CD14-positive monocyte (primary cell): Measurements from ENCODE around the gene SNX8. TPM values are rescaled to one million over a fixed set of nuclear protein-coding genes. Genes with fewer than 3 reads are reported as not detected.
A peak's percentile ranks its signal among the peaks of the same experiment; 100 is the strongest.

Source experiments
- DNase-seq, 3 donors: peaks; one replicate each; pipeline ENCODE4 v3.0.0-alpha.2; 2011 to 2022
- H2AFZ ChIP-seq: 2 replicates; pipeline ENCODE4 v1.6.0; 2012; ENCODE audit warnings: mild to moderate bottlenecking, low read depth, low read length, inconsistent platforms; ENCODE audit not compliant: insufficient read depth, poor library complexity, severe bottlenecking
- H3K27ac ChIP-seq, 2 donors: 1 replicate in 1 of 2; 2 replicates in 1 of 2; pipeline ENCODE4 v1.5.1; 2012 to 2013; ENCODE audit warnings: low read length in 2 of 2, control low read depth in 1 of 2, inconsistent platforms in 1 of 2, low read depth in 1 of 2, mild to moderate bottlenecking in 1 of 2
- H3K27me3 ChIP-seq, 2 donors: one replicate each; pipeline versions ENCODE4 v1.6.0 to v1.6.1; 2011 to 2013; ENCODE audit warnings: low read length in 2 of 2; ENCODE audit not compliant: control insufficient read depth in 2 of 2, insufficient read depth in 2 of 2
- H3K36me3 ChIP-seq, 2 donors: replicated peaks in 1 of 2; 1 replicate in 1 of 2; 2 replicates in 1 of 2; pipeline versions ENCODE4 v1.5.1 to v1.6.1; 2012 to 2013; ENCODE audit warnings: low read length in 2 of 2, control low read depth in 1 of 2, inconsistent platforms in 1 of 2, mild to moderate bottlenecking in 1 of 2; ENCODE audit not compliant: insufficient read depth in 2 of 2, control insufficient read depth in 1 of 2
- H3K4me1 ChIP-seq, 2 donors: 1 replicate in 1 of 2; 2 replicates in 1 of 2; pipeline versions ENCODE4 v1.5.1 to v1.6.1; 2012 to 2013; ENCODE audit warnings: low read length in 2 of 2, control low read depth in 1 of 2, inconsistent platforms in 1 of 2, mild to moderate bottlenecking in 1 of 2, moderate library complexity in 1 of 2; ENCODE audit not compliant: insufficient read depth in 2 of 2, control insufficient read depth in 1 of 2
- H3K4me2 ChIP-seq: replicated peaks from 2 replicates; pipeline ENCODE3; 2012; ENCODE audit warnings: low read length, moderate library complexity, mild to moderate bottlenecking; ENCODE audit not compliant: poor library complexity, severe bottlenecking; ENCODE audit errors: extremely low read depth
- H3K4me3 ChIP-seq, 3 experiments: fragments of 200-600 bp in 1 of 3; sonication (generic) in 1 of 3; replicated peaks in 1 of 3; 1 replicate in 2 of 3; 2 replicates in 1 of 3; pipeline ENCODE4 v1.5.1; 2011 to 2013; ENCODE audit warnings: low read length in 3 of 3, mild to moderate bottlenecking in 3 of 3, control low read depth in 2 of 3, low read depth in 2 of 3, inconsistent platforms in 1 of 3, moderate library complexity in 1 of 3
- H3K79me2 ChIP-seq: 2 replicates; pipeline ENCODE4 v1.6.0; 2012; ENCODE audit warnings: mild to moderate bottlenecking, control low read depth, inconsistent platforms, low read length, moderate library complexity; ENCODE audit not compliant: insufficient read depth
- H3K9ac ChIP-seq: 2 replicates; pipeline ENCODE4 v1.6.0; 2017; ENCODE audit warnings: low read length, mild to moderate bottlenecking; ENCODE audit not compliant: insufficient read depth, poor library complexity, severe bottlenecking
- H3K9me3 ChIP-seq, 2 donors: replicated peaks in 1 of 2; 1 replicate in 1 of 2; 2 replicates in 1 of 2; pipeline versions ENCODE4 v1.5.1 to v1.6.1; 2012 to 2013; ENCODE audit warnings: low read length in 2 of 2, control low read depth in 1 of 2; ENCODE audit not compliant: control insufficient read depth in 1 of 2, insufficient read depth in 1 of 2
- H4K20me1 ChIP-seq: 2 replicates; pipeline ENCODE4 v1.6.0; 2012; ENCODE audit warnings: mild to moderate bottlenecking, low read length, control low read depth, moderate library complexity; ENCODE audit not compliant: insufficient read depth
- H3K27ac Mint-ChIP-seq, 7 donors: one replicate each; pipeline ENCODE4 v1.8.0; 2020; ENCODE audit warnings: mild to moderate bottlenecking in 7 of 7, mixed read lengths in 7 of 7, moderate library complexity in 6 of 7, inconsistent platforms in 2 of 7
- H3K27me3 Mint-ChIP-seq, 3 donors: one replicate each; pipeline ENCODE4 v1.8.0; 2021 to 2022; ENCODE audit warnings: low read depth in 3 of 3, mild to moderate bottlenecking in 3 of 3, mixed read lengths in 3 of 3, moderate library complexity in 3 of 3, inconsistent platforms in 1 of 3
- H3K36me3 Mint-ChIP-seq, 2 donors: one replicate each; pipeline ENCODE4 v1.8.0; 2020; ENCODE audit warnings: mixed read lengths in 2 of 2, inconsistent platforms in 1 of 2, mild to moderate bottlenecking in 1 of 2
- H3K4me1 Mint-ChIP-seq: one replicate; pipeline ENCODE4 v1.8.0; 2020; ENCODE audit warnings: mild to moderate bottlenecking, mixed read lengths
- H3K4me3 Mint-ChIP-seq, 2 donors: one replicate each; pipeline ENCODE4 v1.8.0; 2020; ENCODE audit warnings: mild to moderate bottlenecking in 2 of 2, mixed read lengths in 2 of 2, moderate library complexity in 1 of 2
- H3K9me3 Mint-ChIP-seq, 7 donors: one replicate each; pipeline ENCODE4 v1.8.0; 2020 to 2022; ENCODE audit warnings: mixed read lengths in 7 of 7, mild to moderate bottlenecking in 6 of 7, moderate library complexity in 6 of 7, inconsistent platforms in 2 of 7
- WGBS: methylation state at CpG from one replicate; pipeline ENCODE4 v1.1.5; 2013; ENCODE audit warnings: missing lambda C conversion rate; ENCODE audit not compliant: insufficient coverage; 5-methylcytosine and 5-hydroxymethylcytosine counted together
- intact Hi-C, 2 donors: fragments of 100-400 bp; cut with micrococcal nuclease; formaldehyde crosslinking; loops; one replicate each; pipeline versions ENCODE4 v1.15.0 to v1.15.1; 2023
- polyA plus RNA-seq, 3 donors: library from polyadenylated mRNA; depleted of rRNA in 1 of 3; unstranded in 2 of 3; stranded (reverse) in 1 of 3; fragments of 300-500 nt in 2 of 3; fragments of >200 nt in 1 of 3; fragmentation: Illumina TruSeq in 2 of 3; gene quantifications; 1 replicate in 2 of 3; 2 replicates in 1 of 3; pipeline ENCODE4 v1.2.3, GENCODE V29; 2012 to 2021
- TF ChIP-seq, protein P1 (sequence below): fragments of 200-600 bp; IDR thresholded peaks from one replicate; pipeline ENCODE4 v1.8.0; 2022; ENCODE audit warnings: antibody characterized with exemption, mild to moderate bottlenecking

The SNX8 gene
- polyA plus RNA-seq, 3 donors = 15.4 to 43.7 (median 41.9) TPM

DNA sequence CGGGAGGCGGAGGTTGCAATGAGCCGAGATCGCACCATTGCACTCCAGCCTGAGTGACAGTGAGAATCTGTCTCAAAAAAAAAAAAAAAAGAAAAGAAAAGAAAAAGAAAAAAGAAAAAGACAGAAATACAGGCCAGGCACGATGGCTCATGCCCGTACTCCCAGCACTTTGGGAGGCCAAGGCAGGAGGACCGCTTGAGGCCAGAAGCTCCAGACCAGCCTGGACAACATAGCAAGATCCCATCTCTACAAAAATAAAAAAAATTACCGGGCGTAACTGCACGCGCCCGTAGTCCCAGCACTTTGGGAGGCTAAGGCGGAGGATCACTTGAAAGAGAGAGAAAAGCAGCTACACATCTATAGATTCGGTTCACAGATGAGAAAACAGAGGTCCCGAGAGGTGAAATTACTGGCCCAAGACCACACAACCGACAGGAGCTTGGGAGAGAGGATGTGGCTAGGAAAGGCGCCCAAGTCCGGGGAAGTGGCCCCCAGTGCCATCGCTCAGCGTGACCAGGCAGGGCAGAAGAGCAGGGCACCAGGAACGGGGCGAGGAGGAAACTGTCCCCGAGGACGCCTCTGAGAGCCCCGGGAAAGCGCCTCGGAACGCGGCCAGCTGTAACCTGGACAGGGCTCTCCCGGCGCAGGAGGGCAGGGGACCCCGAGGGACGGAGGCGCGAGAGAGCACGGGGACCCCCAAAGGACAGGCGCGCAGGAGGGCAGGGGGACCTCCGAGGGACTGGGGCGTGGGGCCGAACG lies 612 bp downstream of the SNX8 start:
- Histone ChIP-seq H4K20me1 (peaks cover 5% of the 10 kb centered on the region), H3K27ac (peak overlapping the region; percentile 36 to 78), H3K27me3 (no peaks in the 10 kb centered on the region), H2AFZ (peak overlapping the region; percentile 90), H3K4me2 (peak overlapping the region; percentile 91), H3K36me3 (no peaks in the 10 kb centered on the region), H3K4me1 (peaks cover 11 to 23% of the 10 kb centered on the region in 2 donors), H3K9ac (peak overlapping the region; percentile 84), H3K9me3 (no peaks in the 10 kb centered on the region), H3K4me3 (peak overlapping the region; percentile 56 to 83 (median 78)), H3K79me2 (peaks cover 40% of the 10 kb centered on the region)
- TF ChIP-seq, protein P1, sequence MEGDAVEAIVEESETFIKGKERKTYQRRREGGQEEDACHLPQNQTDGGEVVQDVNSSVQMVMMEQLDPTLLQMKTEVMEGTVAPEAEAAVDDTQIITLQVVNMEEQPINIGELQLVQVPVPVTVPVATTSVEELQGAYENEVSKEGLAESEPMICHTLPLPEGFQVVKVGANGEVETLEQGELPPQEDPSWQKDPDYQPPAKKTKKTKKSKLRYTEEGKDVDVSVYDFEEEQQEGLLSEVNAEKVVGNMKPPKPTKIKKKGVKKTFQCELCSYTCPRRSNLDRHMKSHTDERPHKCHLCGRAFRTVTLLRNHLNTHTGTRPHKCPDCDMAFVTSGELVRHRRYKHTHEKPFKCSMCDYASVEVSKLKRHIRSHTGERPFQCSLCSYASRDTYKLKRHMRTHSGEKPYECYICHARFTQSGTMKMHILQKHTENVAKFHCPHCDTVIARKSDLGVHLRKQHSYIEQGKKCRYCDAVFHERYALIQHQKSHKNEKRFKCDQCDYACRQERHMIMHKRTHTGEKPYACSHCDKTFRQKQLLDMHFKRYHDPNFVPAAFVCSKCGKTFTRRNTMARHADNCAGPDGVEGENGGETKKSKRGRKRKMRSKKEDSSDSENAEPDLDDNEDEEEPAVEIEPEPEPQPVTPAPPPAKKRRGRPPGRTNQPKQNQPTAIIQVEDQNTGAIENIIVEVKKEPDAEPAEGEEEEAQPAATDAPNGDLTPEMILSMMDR = no peak
- intact Hi-C loops = loop anchor here (2.0 to 5.0 kb wide), 3 partner anchors 41 to 89 kb away; partner anchors contain the start of genes MRM2 (in 2 of the 2), NUDT1 (in 2 of the 2), CHST12 (in 1 of the 2) and EIF3B (in 1 of the 2)
- peak in 1 of 3 donors; percentile 35 for DNase-seq
- peaks cover 0 to 5% (median 0%) of the 10 kb centered on the region in 7 donors for H3K9me3 Mint-ChIP-seq
- peak overlapping the region in 6 of 7 donors; percentile 64 to 92 (median 85) for H3K27ac Mint-ChIP-seq
- 9% methylated on average over 33 of the region's 42 CpGs for WGBS
- peaks cover 0 to 4% (median 2%) of the 10 kb centered on the region in 3 donors for H3K27me3 Mint-ChIP-seq
- H3K36me3 Mint-ChIP-seq = peaks cover 7 to 10% of the 10 kb centered on the region in 2 donors
- peaks cover 34% of the 10 kb centered on the region for H3K4me1 Mint-ChIP-seq
- peak overlapping the region; percentile 91 to 99 for H3K4me3 Mint-ChIP-seq

DNA sequence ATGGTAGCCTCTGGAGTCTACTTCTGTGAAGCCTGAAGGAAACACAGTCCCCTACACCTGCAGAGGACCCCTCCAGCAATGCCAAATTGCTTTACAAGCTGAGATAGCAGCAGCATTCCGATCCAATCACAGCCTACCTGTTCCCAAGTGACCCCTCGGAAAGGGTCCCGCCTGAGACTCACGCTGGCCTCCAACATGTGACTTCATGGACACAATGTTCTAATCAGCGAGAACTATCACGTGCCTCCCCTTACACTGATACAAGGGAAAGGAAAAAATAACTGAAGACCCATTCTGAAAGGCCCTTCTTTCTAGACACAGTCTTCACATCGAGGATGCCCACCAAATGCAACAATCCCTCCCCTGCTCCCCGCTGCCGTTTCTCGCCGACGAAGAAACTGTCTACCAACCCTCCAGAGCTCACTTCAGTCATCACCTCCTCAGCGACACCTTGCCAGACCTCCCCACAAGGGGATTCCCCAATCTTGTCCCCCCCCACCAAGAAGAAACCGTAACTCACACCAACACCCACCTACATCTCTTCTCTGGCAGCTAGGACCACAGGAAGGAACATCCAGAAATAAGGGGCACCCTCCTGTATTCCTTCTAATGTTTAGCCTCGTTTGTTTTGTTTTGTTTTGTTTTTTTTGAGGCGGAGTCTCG lies 1.8 kb downstream of the SNX8 start:
- Histone ChIP-seq H3K9me3 (no peaks in the 10 kb centered on the region), H4K20me1 (peaks cover 5% of the 10 kb centered on the region), H3K36me3 (no peaks in the 10 kb centered on the region), H3K4me3 (no peak overlapping the region), H3K9ac (no peak overlapping the region), H3K27ac (no peak overlapping the region), H3K27me3 (no peaks in the 10 kb centered on the region), H3K4me1 (peaks cover 17 to 29% of the 10 kb centered on the region in 2 donors), H3K4me2 (no peak overlapping the region), H2AFZ (no peak overlapping the region), H3K79me2 (peaks cover 43% of the 10 kb centered on the region)
- peaks cover 7 to 10% of the 10 kb centered on the region in 2 donors for H3K36me3 Mint-ChIP-seq
- intact Hi-C loops = loop anchor here (5.0 kb wide), 2 partner anchors 70 to 90 kb away; partner anchors contain the start of genes MRM2 (in 2 of the 2), NUDT1 (in 2 of the 2) and CHST12 (in 1 of the 2)
- peaks cover 0 to 5% (median 0%) of the 10 kb centered on the region in 7 donors for H3K9me3 Mint-ChIP-seq
- peak overlapping the region in 4 of 7 donors; percentile 13 to 78 (median 50) for H3K27ac Mint-ChIP-seq
- H3K4me3 Mint-ChIP-seq = peak overlapping the region; percentile 42 to 60
- DNase-seq = no peak
- peaks cover 0 to 5% (median 2%) of the 10 kb centered on the region in 3 donors for H3K27me3 Mint-ChIP-seq
- TF ChIP-seq, protein P1 = no peak
- WGBS = 100% methylated on average over 12 of the region's 17 CpGs
- H3K4me1 Mint-ChIP-seq = peaks cover 35% of the 10 kb centered on the region
